Cardiac fibroblast (primary cell): Measurements from ENCODE around the gene RYR3.

Experiments
- DNase-seq, 2 donors: peaks; one replicate each; pipeline versions ENCODE4 v3.0.0 to v3.0.0-alpha.2; 2010; ENCODE audit warnings: low read depth in 2 of 2
- H3K4me3 ChIP-seq, 2 donors: replicated peaks in 1 of 2; 1 replicate in 1 of 2; 2 replicates in 1 of 2; pipeline ENCODE4 v1.5.1; 2011; ENCODE audit warnings: low read depth in 2 of 2, low read length in 2 of 2, mild to moderate bottlenecking in 2 of 2, moderate library complexity in 1 of 2
- CTCF ChIP-seq: IDR thresholded peaks from one replicate; pipeline ENCODE4 v1.5.1; 2011; ENCODE audit warnings: low read depth, mild to moderate bottlenecking, low read length, inconsistent platforms

The RYR3 gene

DNA sequence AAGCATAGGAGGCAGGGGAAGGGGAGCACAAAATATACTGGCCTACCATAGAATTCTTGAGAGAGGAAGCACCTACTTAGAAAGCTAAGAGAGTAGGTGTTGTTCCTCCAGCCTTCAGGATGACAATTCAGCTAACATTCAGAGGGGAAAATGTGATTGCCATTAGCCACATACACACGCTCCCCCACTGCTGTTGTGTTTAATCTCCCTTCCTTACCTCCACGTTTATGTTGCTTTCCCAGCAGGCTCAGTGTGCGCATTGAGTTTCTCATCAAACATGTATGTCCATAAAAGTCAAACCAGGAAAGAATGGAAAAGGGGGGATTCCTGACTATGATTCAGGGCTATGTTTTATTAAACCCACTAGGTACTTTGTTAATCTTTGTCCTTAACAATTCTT is 512.4 kb downstream of the RYR3 start:
- TF ChIP-seq CTCF = no peak
- no peak overlapping the region for H3K4me3 ChIP-seq
- no peak for DNase-seq

- DNase-seq = no peak
- no peak overlapping the region for H3K4me3 ChIP-seq
- TF ChIP-seq CTCF = no peak
Observed at GRCh38 chr15:33825453-33825852, 514.7 kb downstream of the RYR3 start.

DNA sequence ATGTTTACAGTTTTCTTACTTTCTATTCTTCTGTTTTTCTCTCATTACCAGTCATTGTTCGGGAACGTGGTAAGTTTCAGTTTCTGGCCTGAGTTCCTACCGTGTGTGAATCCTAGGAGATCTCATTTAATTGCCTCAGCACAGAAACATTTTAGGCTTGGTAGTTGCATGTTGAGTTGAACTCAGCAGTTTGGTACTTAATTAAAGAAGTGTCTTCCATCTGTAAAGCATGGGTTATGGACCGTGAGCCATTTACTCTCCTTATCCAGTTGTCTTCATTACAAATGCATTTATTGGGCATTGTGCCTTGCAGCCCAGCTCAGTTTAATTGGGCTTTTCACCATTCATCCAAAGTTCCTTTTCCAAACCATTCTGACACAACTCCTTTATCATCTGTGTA is 515.4 kb downstream of the RYR3 start:
- DNase-seq = no peak
- no peak overlapping the region for H3K4me3 ChIP-seq
- TF ChIP-seq CTCF = no peak

GRCh38 chr15:33830351-33830750 is 519.6 kb downstream of the RYR3 start:
- H3K4me3 ChIP-seq = no peak overlapping the region
- no peak for TF ChIP-seq CTCF
- DNase-seq = no peak

GRCh38 chr15:33831646-33832045 is 520.9 kb downstream of the RYR3 start:
- no peak for DNase-seq
- TF ChIP-seq CTCF = no peak
- no peak overlapping the region for H3K4me3 ChIP-seq

GRCh38 chr15:33834892-33835743 is 524.4 kb downstream of the RYR3 start:
- DNase-seq = no peak
- no peak for TF ChIP-seq CTCF
- no peak overlapping the region for H3K4me3 ChIP-seq

DNA sequence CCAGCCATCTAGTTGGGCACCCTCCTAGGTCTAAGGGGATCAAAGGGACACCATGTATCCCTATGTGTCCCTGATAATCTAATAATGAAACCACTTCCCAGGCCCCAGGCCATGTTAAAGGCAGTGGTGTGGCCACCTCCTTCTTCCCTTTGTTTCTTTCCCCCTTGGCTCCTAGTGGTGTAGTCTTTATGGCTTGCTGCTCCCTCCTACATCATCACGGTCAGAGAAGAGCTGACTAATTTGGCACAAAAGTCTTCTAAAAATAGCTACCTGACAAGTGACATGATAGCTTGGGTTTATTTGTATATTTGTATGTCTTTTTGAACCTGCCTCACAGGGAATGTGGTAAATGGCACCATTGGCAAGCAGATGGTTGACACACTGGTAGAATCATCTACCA is 526.5 kb downstream of the RYR3 start:
- H3K4me3 ChIP-seq = no peak overlapping the region
- TF ChIP-seq CTCF = no peak
- no peak for DNase-seq
